ENCODE results near the gene SLC9A7. TPM values are rescaled to one million over a fixed set of nuclear protein-coding genes. Genes with fewer than 3 reads are reported as not detected.

Gene SLC9A7
- total and polyA plus RNA-seq, 12 donors: 0.43 to 7.5 (median 1.9) TPM

DNA sequence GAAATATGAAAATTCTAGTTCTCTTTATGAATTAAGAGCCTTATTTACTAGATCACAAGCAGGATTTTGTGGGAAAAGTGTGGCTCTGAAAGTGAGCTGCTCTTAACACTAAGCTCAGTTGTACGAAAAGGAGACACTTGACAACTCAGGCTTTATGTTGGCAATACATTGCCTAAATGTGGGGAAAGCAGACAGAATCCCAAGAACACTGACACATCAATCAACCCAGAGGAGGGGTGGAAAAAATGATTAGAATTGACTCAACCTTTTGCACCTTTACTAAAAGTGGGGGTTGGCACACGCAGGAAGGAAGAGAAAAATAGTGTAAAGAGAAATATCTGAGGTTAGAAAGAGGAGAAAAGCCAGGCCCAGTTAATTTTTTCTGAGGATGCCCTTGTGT lies 123.7 kb downstream of the SLC9A7 start:
- peaks cover 0 to 33% (median 0%) of the 10 kb centered on the region in 7 donors for H3K27me3 ChIP-seq
- WGBS, 2 donors: 93 to 96% methylated on average over 2 of the region's 2 CpGs

DNA sequence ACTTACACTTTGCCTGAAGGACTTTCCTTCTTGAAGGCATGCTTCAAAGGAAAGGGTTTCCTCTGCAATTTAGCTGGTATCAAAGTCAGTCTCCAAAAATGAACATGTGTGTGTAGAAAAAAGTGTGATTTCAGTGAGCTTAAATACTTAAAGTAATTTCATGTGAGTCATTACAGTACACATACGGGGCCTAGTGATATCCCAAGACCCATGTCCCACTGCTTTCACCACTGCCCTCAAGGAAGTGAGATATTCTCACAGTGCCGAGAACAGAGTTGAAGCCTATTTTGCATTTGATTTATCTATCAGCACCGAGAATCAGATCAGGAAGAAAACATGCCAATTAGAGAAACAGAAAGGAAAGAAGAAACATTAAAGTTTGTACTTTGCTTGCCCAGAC lies 124.3 kb downstream of the SLC9A7 start:
- intact Hi-C loops (cut with DNase I): no loop called here
- Histone ChIP-seq H3K4me3 (no peak overlapping the region), H3K36me3 (no peaks in the 10 kb centered on the region), H3K27me3 (peaks cover 0 to 33% (median 0%) of the 10 kb centered on the region in 7 donors), H3K4me1 (peaks cover 0 to 20% (median 6%) of the 10 kb centered on the region in 9 donors), H3K27ac (no peak overlapping the region), H3K9me3 (no peaks in the 10 kb centered on the region)
- ATAC-seq: no peak
- 60 to 62% methylated on average over 3 of the region's 3 CpGs for WGBS, 2 donors
- TF ChIP-seq, protein P1, sequence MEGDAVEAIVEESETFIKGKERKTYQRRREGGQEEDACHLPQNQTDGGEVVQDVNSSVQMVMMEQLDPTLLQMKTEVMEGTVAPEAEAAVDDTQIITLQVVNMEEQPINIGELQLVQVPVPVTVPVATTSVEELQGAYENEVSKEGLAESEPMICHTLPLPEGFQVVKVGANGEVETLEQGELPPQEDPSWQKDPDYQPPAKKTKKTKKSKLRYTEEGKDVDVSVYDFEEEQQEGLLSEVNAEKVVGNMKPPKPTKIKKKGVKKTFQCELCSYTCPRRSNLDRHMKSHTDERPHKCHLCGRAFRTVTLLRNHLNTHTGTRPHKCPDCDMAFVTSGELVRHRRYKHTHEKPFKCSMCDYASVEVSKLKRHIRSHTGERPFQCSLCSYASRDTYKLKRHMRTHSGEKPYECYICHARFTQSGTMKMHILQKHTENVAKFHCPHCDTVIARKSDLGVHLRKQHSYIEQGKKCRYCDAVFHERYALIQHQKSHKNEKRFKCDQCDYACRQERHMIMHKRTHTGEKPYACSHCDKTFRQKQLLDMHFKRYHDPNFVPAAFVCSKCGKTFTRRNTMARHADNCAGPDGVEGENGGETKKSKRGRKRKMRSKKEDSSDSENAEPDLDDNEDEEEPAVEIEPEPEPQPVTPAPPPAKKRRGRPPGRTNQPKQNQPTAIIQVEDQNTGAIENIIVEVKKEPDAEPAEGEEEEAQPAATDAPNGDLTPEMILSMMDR (IDR thresholded peaks at IDR 0.05): no peak
- DNase-seq: no peak

More for the DNA sequence above, 123.7 kb downstream of the SLC9A7 start:
- Histone ChIP-seq H3K9me3 (no peaks in the 10 kb centered on the region), H3K4me1 (peaks cover 0 to 14% (median 4%) of the 10 kb centered on the region in 9 donors), H3K27ac (no peak overlapping the region), H3K36me3 (no peaks in the 10 kb centered on the region), H3K4me3 (no peak overlapping the region)
- intact Hi-C loops (cut with DNase I): no loop called here
- TF ChIP-seq, protein P1 (IDR thresholded peaks at IDR 0.05): no peak
- ATAC-seq (no peak), DNase-seq (no peak)

- Histone ChIP-seq H3K36me3 (no peaks in the 10 kb centered on the region), H3K4me3 (no peak overlapping the region), H3K9me3 (no peaks in the 10 kb centered on the region), H3K27me3 (peaks cover 0 to 20% (median 0%) of the 10 kb centered on the region in 7 donors), H3K27ac (peak overlapping the region in 4 of 10 donors; percentile 35 to 72 (median 67)), H3K4me1 (peaks cover 3 to 51% (median 28%) of the 10 kb centered on the region in 9 donors)
- ATAC-seq (no peak), DNase-seq (no peak)
- intact Hi-C loops (cut with DNase I): no loop called here
- TF ChIP-seq, protein P1 (IDR thresholded peaks at IDR 0.05): no peak
- 100% methylated on average over 1 of the region's 1 CpG for WGBS, 2 donors
These were observed 128.8 kb downstream of the SLC9A7 start for GRCh38 chrX:46630141-46630540.

- ATAC-seq (peak; percentile 63 to 84 (median 76)), DNase-seq (peak; percentile 25 to 48)
- Histone ChIP-seq H3K36me3 (no peaks in the 10 kb centered on the region), H3K27me3 (peaks cover 0 to 15% (median 0%) of the 10 kb centered on the region in 7 donors), H3K9me3 (no peaks in the 10 kb centered on the region), H3K27ac (peak overlapping the region; percentile 37 to 83 (median 62)), H3K4me3 (no peak overlapping the region), H3K4me1 (peaks cover 3 to 51% (median 28%) of the 10 kb centered on the region in 9 donors)
- TF ChIP-seq, protein P1 (IDR thresholded peaks at IDR 0.05): no peak
- 41 to 53% methylated on average over 6 of the region's 6 CpGs for whole genome bisulfite sequencing, 2 donors
- intact Hi-C loops (cut with DNase I): loop anchor here in 2 of 10 donors (5.0 kb wide), 1 partner anchor 51 kb away; no protein-coding TSS in a partner anchor
These were observed 130.2 kb downstream of the SLC9A7 start for GRCh38 chrX:46628460-46629371.
